Neural cell (in vitro differentiated cells): Measurements from ENCODE around the gene ASF1B.

Experiments used
- EP300 ChIP-seq: fragments of 450-650 bp; conservative IDR thresholded peaks from 2 replicates; pipeline ENCODE4 v1.6.1; 2014; ENCODE audit warnings: antibody characterized with exemption, mild to moderate bottlenecking, moderate library complexity; ENCODE audit not compliant: poor library complexity, severe bottlenecking
- EZH2 ChIP-seq: fragments of 200-600, 300-800 bp; shearing (Covaris generic), sonication (generic); IDR thresholded peaks from 2 replicates; pipeline ENCODE4 v1.6.1; 2014; ENCODE audit warnings: antibody characterized with exemption, low read length, borderline replicate concordance, mild to moderate bottlenecking; ENCODE audit not compliant: insufficient read depth, poor library complexity, severe bottlenecking
- POLR2AphosphoS5 ChIP-seq: IDR thresholded peaks from 2 replicates; pipeline ENCODE4 v1.6.1; 2012
- RAD21 ChIP-seq: fragments of 450-650 bp; conservative IDR thresholded peaks from 2 replicates; pipeline ENCODE4 v1.6.1; 2014; ENCODE audit warnings: antibody characterized with exemption, mild to moderate bottlenecking, moderate library complexity
- REST ChIP-seq: IDR thresholded peaks from 2 replicates; pipeline ENCODE4 v1.6.1; 2012; ENCODE audit warnings: borderline replicate concordance
- TAF1 ChIP-seq: IDR thresholded peaks from 2 replicates; pipeline ENCODE4 v1.6.1; 2012; ENCODE audit warnings: low read depth
- TF ChIP-seq, protein P1 (sequence below): fragments of 450-650 bp; IDR thresholded peaks from 2 replicates; pipeline ENCODE4 v1.5.1; 2014; ENCODE audit warnings: antibody characterized with exemption, mild to moderate bottlenecking, moderate library complexity; ENCODE audit not compliant: poor library complexity, severe bottlenecking

DNA sequence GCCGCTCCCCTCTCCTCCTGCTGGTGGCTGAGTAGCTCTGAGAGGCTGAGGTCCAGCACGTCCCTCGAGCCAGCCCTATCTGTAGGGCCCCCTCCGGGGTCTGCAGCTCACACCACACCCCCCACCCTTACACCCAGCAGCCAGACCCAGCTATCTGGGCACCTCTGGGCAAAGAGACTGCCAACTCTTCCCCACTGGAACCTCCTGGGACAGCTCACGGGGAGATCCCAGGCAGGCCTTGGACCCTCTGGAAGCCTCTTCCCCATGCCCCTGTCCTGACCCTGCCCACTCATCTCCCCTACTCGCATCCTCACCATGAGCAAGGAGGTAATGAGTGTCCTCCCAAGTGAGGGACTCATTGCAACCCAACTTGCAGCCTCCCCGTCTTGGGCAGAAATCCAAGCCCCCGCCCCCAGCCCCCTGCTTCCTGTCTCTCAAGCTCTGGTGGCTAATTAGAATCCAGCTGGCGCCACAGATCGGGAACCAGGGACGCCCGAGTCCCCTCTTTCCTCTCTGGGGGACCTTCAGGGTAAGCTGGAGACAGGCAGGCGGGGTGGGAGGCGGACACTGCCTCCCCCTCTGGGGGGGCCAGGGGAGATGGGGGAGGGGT, 47.5 kb upstream of the ASF1B start:
- no peak for TF ChIP-seq EP300
- TF ChIP-seq, protein P1, sequence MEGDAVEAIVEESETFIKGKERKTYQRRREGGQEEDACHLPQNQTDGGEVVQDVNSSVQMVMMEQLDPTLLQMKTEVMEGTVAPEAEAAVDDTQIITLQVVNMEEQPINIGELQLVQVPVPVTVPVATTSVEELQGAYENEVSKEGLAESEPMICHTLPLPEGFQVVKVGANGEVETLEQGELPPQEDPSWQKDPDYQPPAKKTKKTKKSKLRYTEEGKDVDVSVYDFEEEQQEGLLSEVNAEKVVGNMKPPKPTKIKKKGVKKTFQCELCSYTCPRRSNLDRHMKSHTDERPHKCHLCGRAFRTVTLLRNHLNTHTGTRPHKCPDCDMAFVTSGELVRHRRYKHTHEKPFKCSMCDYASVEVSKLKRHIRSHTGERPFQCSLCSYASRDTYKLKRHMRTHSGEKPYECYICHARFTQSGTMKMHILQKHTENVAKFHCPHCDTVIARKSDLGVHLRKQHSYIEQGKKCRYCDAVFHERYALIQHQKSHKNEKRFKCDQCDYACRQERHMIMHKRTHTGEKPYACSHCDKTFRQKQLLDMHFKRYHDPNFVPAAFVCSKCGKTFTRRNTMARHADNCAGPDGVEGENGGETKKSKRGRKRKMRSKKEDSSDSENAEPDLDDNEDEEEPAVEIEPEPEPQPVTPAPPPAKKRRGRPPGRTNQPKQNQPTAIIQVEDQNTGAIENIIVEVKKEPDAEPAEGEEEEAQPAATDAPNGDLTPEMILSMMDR: no peak
- no peak for TF ChIP-seq REST
- TF ChIP-seq EZH2: no peak
- no peak for TF ChIP-seq POLR2AphosphoS5
- no peak for TF ChIP-seq RAD21
- no peak for TF ChIP-seq TAF1
